ENCODE measurements around the gene TAGLN. TPM values are rescaled to one million over a fixed set of nuclear protein-coding genes. Genes with fewer than 3 reads are reported as not detected.

The TAGLN gene
- total RNA-seq, 2 experiments from 2014 or later: 8.4 to 9.5 TPM

- Mint-ChIP-seq H3K36me3 (ENCODE audit: low read depth) (peaks cover 43% of the 10 kb centered on the region), H3K4me1 (ENCODE audit: low read depth) (peaks cover 5% of the 10 kb centered on the region), H3K4me3 (no peak overlapping the region), H3K9me3 (no peaks in the 10 kb centered on the region), H3K27ac (no peak overlapping the region), H3K27me3 (no peaks in the 10 kb centered on the region)
- H3K9me3 ChIP-seq (ENCODE audit: control insufficient read depth in 1 of 2, insufficient read depth in 1 of 2, low read length in 2 of 2): no peaks in the 10 kb centered on the region
- H3K27ac ChIP-seq (ENCODE audit: low read depth in 1 of 2, low read length in 2 of 2): no peak overlapping the region
- ChIA-PET CTCF (no interaction called here), POLR2A (no interaction called here)
- peaks cover 37% of the 10 kb centered on the region for H3K36me3 ChIP-seq (ENCODE audit: insufficient read depth, low read length)
- H3K27me3 ChIP-seq (ENCODE audit: control insufficient read depth in 1 of 2, insufficient read depth in 2 of 2, low read length in 2 of 2): no peaks in the 10 kb centered on the region
- intact Hi-C loops (cut with DNase I, micrococcal nuclease): no loop called here
- TF ChIP-seq CTCF (IDR thresholded peaks at IDR 0.05): no peak
- peaks cover 2% of the 10 kb centered on the region for H3K4me1 ChIP-seq (ENCODE audit: insufficient read depth, low read length)
- ATAC-seq (ENCODE audit: poor library complexity) (no peak), DNase-seq (no peak)
- H3K4me3 ChIP-seq (ENCODE audit: low read length): no peak overlapping the region
Observed at GRCh38 chr11:117191680-117192400, 7.3 kb upstream of the TAGLN start.

GRCh38 chr11:117192401-117192875 is 6.7 kb upstream of the TAGLN start:
- no peak overlapping the region for H3K4me3 ChIP-seq (ENCODE audit: low read length)
- peaks cover 37% of the 10 kb centered on the region for H3K36me3 Mint-ChIP-seq (ENCODE audit: low read depth)
- POLR2A ChIA-PET: no interaction called here
- peaks cover 2% of the 10 kb centered on the region for H3K4me1 ChIP-seq (ENCODE audit: insufficient read depth, low read length)
- no peaks in the 10 kb centered on the region for H3K9me3 Mint-ChIP-seq
- no peaks in the 10 kb centered on the region for H3K27me3 Mint-ChIP-seq
- H3K27me3 ChIP-seq (ENCODE audit: control insufficient read depth in 1 of 2, insufficient read depth in 2 of 2, low read length in 2 of 2): no peaks in the 10 kb centered on the region
- TF ChIP-seq CTCF (IDR thresholded peaks at IDR 0.05): no peak
- ATAC-seq (ENCODE audit: poor library complexity) (no peak), DNase-seq (no peak)
- peaks cover 32% of the 10 kb centered on the region for H3K36me3 ChIP-seq (ENCODE audit: insufficient read depth, low read length)
- CTCF ChIA-PET: no interaction called here
- peaks cover 5% of the 10 kb centered on the region for H3K4me1 Mint-ChIP-seq (ENCODE audit: low read depth)
- peak overlapping the region in 1 of 2 donors; percentile 9 for H3K27ac ChIP-seq (ENCODE audit: low read depth in 1 of 2, low read length in 2 of 2)
- no peak overlapping the region for H3K4me3 Mint-ChIP-seq
- no peaks in the 10 kb centered on the region for H3K9me3 ChIP-seq (ENCODE audit: control insufficient read depth in 1 of 2, insufficient read depth in 1 of 2, low read length in 2 of 2)
- no peak overlapping the region for H3K27ac Mint-ChIP-seq
- intact Hi-C loops (cut with DNase I, micrococcal nuclease): no loop called here

GRCh38 chr11:117193130-117194020 is 5.8 kb upstream of the TAGLN start:
- no peaks in the 10 kb centered on the region for H3K9me3 Mint-ChIP-seq
- CTCF ChIA-PET: no interaction called here
- POLR2A ChIA-PET: interaction anchor here (4.8 kb wide), 1 partner anchor 14 kb away, joined by 18 read pairs; the partner anchor contains the start of gene SIDT2
- Histone ChIP-seq H3K9me3 (ENCODE audit: control insufficient read depth in 1 of 2, insufficient read depth in 1 of 2, low read length in 2 of 2) (no peaks in the 10 kb centered on the region), H3K27me3 (ENCODE audit: control insufficient read depth in 1 of 2, insufficient read depth in 2 of 2, low read length in 2 of 2) (no peaks in the 10 kb centered on the region), H3K36me3 (ENCODE audit: insufficient read depth, low read length) (peaks cover 27% of the 10 kb centered on the region), H3K4me3 (ENCODE audit: low read length) (no peak overlapping the region), H3K4me1 (ENCODE audit: insufficient read depth, low read length) (peaks cover 2% of the 10 kb centered on the region), H3K27ac (ENCODE audit: low read depth in 1 of 2, low read length in 2 of 2) (peak overlapping the region in 1 of 2 donors; percentile 9)
- H3K27ac Mint-ChIP-seq: no peak overlapping the region
- peaks cover 8% of the 10 kb centered on the region for H3K4me1 Mint-ChIP-seq (ENCODE audit: low read depth)
- no peaks in the 10 kb centered on the region for H3K27me3 Mint-ChIP-seq
- H3K36me3 Mint-ChIP-seq (ENCODE audit: low read depth): peaks cover 29% of the 10 kb centered on the region
- DNase-seq: no peak
- H3K4me3 Mint-ChIP-seq: no peak overlapping the region
- ATAC-seq (ENCODE audit: poor library complexity): no peak
- no peak for TF ChIP-seq CTCF (IDR thresholded peaks at IDR 0.05)
- intact Hi-C loops (cut with DNase I, micrococcal nuclease): no loop called here
